H1 (cell line): ENCODE results near the gene TCEA2. TPM values are rescaled to one million over a fixed set of nuclear protein-coding genes. Genes with fewer than 3 reads are reported as not detected.

Source experiments
- BRCA1 ChIP-seq: IDR thresholded peaks from 2 replicates; pipeline ENCODE4 v1.6.1; 2012; ENCODE audit warnings: low read depth, low read length, improper control_type of control experiment
- CHD7 ChIP-seq: fragments of 300-600 bp; sonication (generic); IDR thresholded peaks from 2 replicates; pipeline ENCODE4 v1.7.1; 2012; ENCODE audit warnings: low read length, moderate library complexity, mild to moderate bottlenecking, inconsistent platforms; ENCODE audit not compliant: insufficient replicate concordance
- POLR2AphosphoS5 ChIP-seq: IDR thresholded peaks from 2 replicates; pipeline ENCODE4 v1.6.1; 2011; ENCODE audit warnings: low read depth, low read length
- SAP30 ChIP-seq: fragments of 300-600 bp; sonication (generic); IDR thresholded peaks from 2 replicates; pipeline ENCODE4 v1.7.1; 2012; ENCODE audit warnings: low read length, moderate library complexity, mild to moderate bottlenecking, inconsistent platforms; ENCODE audit not compliant: insufficient read depth, insufficient replicate concordance
- SIN3A ChIP-seq, 2 experiments: IDR thresholded peaks in 1 of 2; conservative IDR thresholded peaks in 1 of 2; 2 replicates each; pipeline ENCODE4 v1.6.1; 2011 to 2012; ENCODE audit warnings: low read length in 2 of 2, improper control_type of control experiment in 1 of 2, low read depth in 1 of 2, mild to moderate bottlenecking in 1 of 2
- TEAD4 ChIP-seq: IDR thresholded peaks from 2 replicates; pipeline ENCODE4 v1.6.1; 2012; ENCODE audit warnings: low read depth, low read length, inconsistent platforms, mixed read lengths
- polyA plus RNA-seq, 7 experiments: library from polyadenylated mRNA; depleted of rRNA in 3 of 7; stranded (reverse) in 5 of 7; unstranded in 2 of 7; fragments of >200 nt in 5 of 7; fragments of 200-250 nt in 2 of 7; gene quantifications; 1 replicate in 5 of 7; 2 replicates in 1 of 7; 4 replicates in 1 of 7; pipeline versions ENCODE4 v1.2.1 to v1.2.3, GENCODE V29; 2011 to 2013; ENCODE audit warnings: missing spikeins in 2 of 7, mixed read lengths in 2 of 7
- total RNA-seq: library from RNA; stranded (reverse); fragmentation: NEBNext Ultra II Directional; extraction: Animal tissue kit (Norgen Biotek cat#: 25700); gene quantifications from 2 replicates; pipeline ENCODE4 v1.2.1, GENCODE V29; 2021

TCEA2 gene
- total and polyA plus RNA-seq, 2 of the 8 experiments (the other 6 are each of a cell fraction or from before 2014, with no cell fraction given): 41.4 to 42.3 TPM

DNA sequence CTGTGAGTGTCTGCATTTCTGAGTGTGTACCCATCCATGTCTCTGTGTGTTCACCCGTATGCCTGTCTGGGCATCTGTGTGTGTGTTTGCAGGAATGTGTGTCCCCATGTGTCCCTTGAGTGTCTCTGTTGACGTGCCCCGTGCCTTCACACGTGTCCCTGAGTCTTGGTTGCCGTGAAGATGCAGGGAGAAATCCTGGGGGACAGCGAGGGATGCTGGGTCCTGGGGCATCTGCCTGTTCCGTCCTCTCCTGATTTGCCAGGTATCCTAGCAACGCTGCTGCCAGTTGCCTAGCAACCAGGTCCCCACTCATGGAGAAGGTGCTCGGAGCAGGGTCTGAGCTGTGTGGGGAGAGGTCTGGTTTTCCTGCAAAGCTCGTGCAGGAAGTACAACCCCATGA is 27.2 kb downstream of the TCEA2 start (continued):
- TF ChIP-seq CHD7 (no peak), BRCA1 (no peak), SAP30 (no peak), TEAD4 (no peak), POLR2AphosphoS5 (no peak), SIN3A (conservative IDR thresholded peaks at IDR 0.05 in 1 of 2, IDR thresholded peaks at IDR 0.05 in 1 of 2; ENCODE audit: low read depth in 1 of 2, low read length in 2 of 2) (no peak)
